Measurements from ENCODE around the gene TENM4.

GRCh38 chr11:79050786-79051185, 390.0 kb downstream of the TENM4 start:
- no peak for TF ChIP-seq CTCF (IDR thresholded peaks at IDR 0.05)
- TF ChIP-seq POLR2A (IDR thresholded peaks at IDR 0.05): no peak
